Measurements from ENCODE around the gene SCFD1. TPM values are rescaled to one million over a fixed set of nuclear protein-coding genes. Genes with fewer than 3 reads are reported as not detected.

The SCFD1 gene
- total RNA-seq, 1 experiment from 2014 or later = 38.1 TPM

DNA sequence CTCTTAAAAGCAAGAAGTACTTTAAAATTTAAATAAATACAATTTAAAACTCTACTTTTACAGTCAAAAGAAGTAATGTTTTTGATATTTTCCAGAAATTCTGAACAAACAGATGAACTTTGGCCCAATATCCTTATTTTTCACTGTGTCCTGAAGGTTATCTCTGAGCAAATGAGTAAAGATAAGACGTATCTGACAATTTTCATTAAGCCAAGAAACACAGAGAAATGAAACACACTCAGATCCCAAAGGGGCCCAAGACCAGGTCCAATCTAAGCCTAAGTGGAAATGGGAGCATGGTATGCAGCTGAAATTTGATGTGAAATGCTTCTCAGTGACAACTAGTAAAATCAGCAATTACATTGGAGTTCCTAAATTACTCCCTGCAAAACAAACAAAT is 146.7 kb downstream of the SCFD1 start:
- Histone ChIP-seq H3K27ac (no peak overlapping the region), H3K27me3 (ENCODE audit: insufficient read depth, low read depth) (no peaks in the 10 kb centered on the region), H3K9me3 (ENCODE audit: insufficient read depth, low read depth) (no peaks in the 10 kb centered on the region), H3K9me2 (ENCODE audit: insufficient read depth) (no peaks in the 10 kb centered on the region), H3K36me3 (ENCODE audit: low read depth) (no peaks in the 10 kb centered on the region), H3K4me3 (no peak overlapping the region), H3K79me2 (ENCODE audit: low read depth) (no peaks in the 10 kb centered on the region), H4K20me1 (ENCODE audit: insufficient read depth) (no peaks in the 10 kb centered on the region), H3F3A (ENCODE audit: insufficient read depth, low read depth) (no peaks in the 10 kb centered on the region), H3K4me1 (replicated peaks; ENCODE audit: insufficient read depth) (no peaks in the 10 kb centered on the region), H2AFZ (no peak overlapping the region), H3K4me2 (no peak overlapping the region)
- BruUV-seq (replicated peaks) = no TSS peak
- POLR2A ChIA-PET (ENCODE audit: unreplicated experiment) = no interaction called here
- no peak for DNase-seq
- CTCF ChIA-PET = no interaction called here
- intact Hi-C loops (cut with micrococcal nuclease; ENCODE audit: unreplicated experiment) = no loop called here
- TF ChIP-seq, protein P1, sequence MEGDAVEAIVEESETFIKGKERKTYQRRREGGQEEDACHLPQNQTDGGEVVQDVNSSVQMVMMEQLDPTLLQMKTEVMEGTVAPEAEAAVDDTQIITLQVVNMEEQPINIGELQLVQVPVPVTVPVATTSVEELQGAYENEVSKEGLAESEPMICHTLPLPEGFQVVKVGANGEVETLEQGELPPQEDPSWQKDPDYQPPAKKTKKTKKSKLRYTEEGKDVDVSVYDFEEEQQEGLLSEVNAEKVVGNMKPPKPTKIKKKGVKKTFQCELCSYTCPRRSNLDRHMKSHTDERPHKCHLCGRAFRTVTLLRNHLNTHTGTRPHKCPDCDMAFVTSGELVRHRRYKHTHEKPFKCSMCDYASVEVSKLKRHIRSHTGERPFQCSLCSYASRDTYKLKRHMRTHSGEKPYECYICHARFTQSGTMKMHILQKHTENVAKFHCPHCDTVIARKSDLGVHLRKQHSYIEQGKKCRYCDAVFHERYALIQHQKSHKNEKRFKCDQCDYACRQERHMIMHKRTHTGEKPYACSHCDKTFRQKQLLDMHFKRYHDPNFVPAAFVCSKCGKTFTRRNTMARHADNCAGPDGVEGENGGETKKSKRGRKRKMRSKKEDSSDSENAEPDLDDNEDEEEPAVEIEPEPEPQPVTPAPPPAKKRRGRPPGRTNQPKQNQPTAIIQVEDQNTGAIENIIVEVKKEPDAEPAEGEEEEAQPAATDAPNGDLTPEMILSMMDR (conservative IDR thresholded peaks at IDR 0.05) = no peak
- no peak for TF ChIP-seq EZH2 (IDR thresholded peaks at IDR 0.05; ENCODE audit: low read depth)

DNA sequence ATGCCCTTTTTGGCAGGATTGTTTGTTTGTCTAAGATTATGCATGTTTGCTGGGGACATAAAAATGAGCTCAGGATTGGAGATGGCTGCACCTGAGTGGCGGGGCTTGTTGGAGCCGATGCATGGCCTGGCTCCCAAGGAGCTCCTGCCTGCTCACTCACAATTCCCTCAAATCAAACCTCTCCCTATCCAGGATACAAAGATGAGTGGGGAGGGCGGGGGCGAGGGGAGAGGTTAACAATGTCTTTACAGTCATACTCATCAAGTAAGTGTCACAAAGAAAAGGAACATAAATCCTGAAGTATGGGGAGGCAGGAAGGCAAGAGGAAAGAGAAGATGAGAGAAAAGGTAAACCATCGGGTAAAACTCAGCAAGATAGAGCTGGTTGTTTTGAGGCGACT is 148.3 kb downstream of the SCFD1 start:
- H3K9me2 ChIP-seq (ENCODE audit: insufficient read depth) = no peaks in the 10 kb centered on the region
- H4K20me1 ChIP-seq (ENCODE audit: insufficient read depth) = no peaks in the 10 kb centered on the region
- no peaks in the 10 kb centered on the region for H3F3A ChIP-seq (ENCODE audit: insufficient read depth, low read depth)
- H3K27ac ChIP-seq = no peak overlapping the region
- H3K4me2 ChIP-seq = no peak overlapping the region
- intact Hi-C loops (cut with micrococcal nuclease; ENCODE audit: unreplicated experiment) = no loop called here
- ChIA-PET CTCF (no interaction called here), POLR2A (ENCODE audit: unreplicated experiment) (no interaction called here)
- H3K36me3 ChIP-seq (ENCODE audit: low read depth) = no peaks in the 10 kb centered on the region
- H2AFZ ChIP-seq = no peak overlapping the region
- TF ChIP-seq, protein P1 (conservative IDR thresholded peaks at IDR 0.05) = no peak
- TF ChIP-seq EZH2 (IDR thresholded peaks at IDR 0.05; ENCODE audit: low read depth) = no peak
- H3K9me3 ChIP-seq (ENCODE audit: insufficient read depth, low read depth) = no peaks in the 10 kb centered on the region
- H3K79me2 ChIP-seq (ENCODE audit: low read depth) = no peaks in the 10 kb centered on the region
- H3K4me1 ChIP-seq (replicated peaks; ENCODE audit: insufficient read depth) = no peaks in the 10 kb centered on the region
- H3K4me3 ChIP-seq = no peak overlapping the region
- H3K27me3 ChIP-seq (ENCODE audit: insufficient read depth, low read depth) = no peaks in the 10 kb centered on the region
- BruUV-seq (replicated peaks) = no TSS peak
- no peak for DNase-seq

DNA sequence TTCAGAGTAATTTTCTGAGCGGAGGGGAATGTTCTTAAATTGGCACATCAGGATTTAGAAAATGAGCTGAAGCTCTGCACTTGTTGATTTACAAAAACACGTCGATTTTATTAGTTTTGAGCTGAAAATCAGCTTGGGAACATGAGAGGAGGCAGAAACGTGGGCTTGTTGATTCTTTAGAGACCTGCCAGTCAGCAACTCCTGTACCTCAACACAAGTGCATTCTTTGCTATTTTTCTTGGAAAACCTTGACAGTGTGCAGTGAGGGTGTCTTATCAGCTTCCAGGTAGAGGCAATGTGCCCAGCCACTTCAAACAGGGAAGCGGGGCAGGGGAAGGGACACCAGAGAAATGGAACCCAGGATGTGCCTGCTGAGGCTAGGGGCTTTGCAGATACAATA is 149.5 kb downstream of the SCFD1 start:
- no TSS peak for BruUV-seq (replicated peaks)
- ChIA-PET POLR2A (ENCODE audit: unreplicated experiment) (no interaction called here), CTCF (no interaction called here)
- DNase-seq = no peak
- Histone ChIP-seq H3K4me2 (no peak overlapping the region), H3K27me3 (ENCODE audit: insufficient read depth, low read depth) (no peaks in the 10 kb centered on the region), H3F3A (ENCODE audit: insufficient read depth, low read depth) (no peaks in the 10 kb centered on the region), H3K4me3 (no peak overlapping the region), H3K9me2 (ENCODE audit: insufficient read depth) (no peaks in the 10 kb centered on the region), H3K9me3 (ENCODE audit: insufficient read depth, low read depth) (no peaks in the 10 kb centered on the region), H3K4me1 (replicated peaks; ENCODE audit: insufficient read depth) (no peaks in the 10 kb centered on the region), H3K27ac (no peak overlapping the region), H3K36me3 (ENCODE audit: low read depth) (no peaks in the 10 kb centered on the region), H4K20me1 (ENCODE audit: insufficient read depth) (no peaks in the 10 kb centered on the region), H3K79me2 (ENCODE audit: low read depth) (no peaks in the 10 kb centered on the region), H2AFZ (no peak overlapping the region)
- intact Hi-C loops (cut with micrococcal nuclease; ENCODE audit: unreplicated experiment) = no loop called here
- TF ChIP-seq EZH2 (IDR thresholded peaks at IDR 0.05; ENCODE audit: low read depth) = no peak
- TF ChIP-seq, protein P1 (conservative IDR thresholded peaks at IDR 0.05) = no peak
